OCI-LY7 (cell line): ENCODE measurements around the gene GSTK1.

Experiments used
- CTCF ChIP-seq: fragments of 200-600 bp; sonication (generic); conservative IDR thresholded peaks from 2 replicates; pipeline ENCODE4 v1.5.1; 2014; ENCODE audit warnings: mild to moderate bottlenecking, antibody characterized with exemption, low read length, moderate library complexity, mixed read lengths
- EZH2phosphoT487 ChIP-seq: fragments of 200-600 bp; sonication (generic); IDR thresholded peaks from 2 replicates; pipeline ENCODE4 v1.6.1; 2018; ENCODE audit warnings: low read depth, borderline replicate concordance, mild to moderate bottlenecking, mixed run types, antibody characterized with exemption, low read length, moderate library complexity, mixed read lengths

GRCh38 chr7:143243111-143243510, 20.1 kb upstream of the GSTK1 start:
- TF ChIP-seq CTCF (no peak), EZH2phosphoT487 (no peak)
